ENCODE measurements around the gene BRD7.

- TF ChIP-seq HNF4G (IDR thresholded peaks at IDR 0.05) (no peak), CTCF (IDR thresholded peaks at IDR 0.05; ENCODE audit: low read depth, low read length, missing input control) (no peak), SP1 (IDR thresholded peaks at IDR 0.05) (no peak), TAF1 (conservative IDR thresholded peaks at IDR 0.05) (no peak), GABPA (IDR thresholded peaks at IDR 0.05 in 1 of 2, conservative IDR thresholded peaks at IDR 0.05 in 1 of 2) (no peak)
Measured at GRCh38 chr16:50402298-50402895, 33.6 kb upstream of the BRD7 start.

Data from liver (tissue), 3 donors.